ENCODE results near the gene SPATA2L. TPM values are rescaled to one million over a fixed set of nuclear protein-coding genes. Genes with fewer than 3 reads are reported as not detected.
"Not testable (repeated sequence)": the region's sequence is repeated elsewhere in the genome, so short reads cannot be mapped to it uniquely, and the experiment has no call there.

The SPATA2L gene
- total RNA-seq, 1 donor from 2014 or later: 13.3 TPM

- no peak for TF ChIP-seq CTCF (IDR thresholded peaks at IDR 0.05)
Measured at GRCh38 chr16:89670496-89671431, 30.7 kb downstream of the SPATA2L start.

DNA sequence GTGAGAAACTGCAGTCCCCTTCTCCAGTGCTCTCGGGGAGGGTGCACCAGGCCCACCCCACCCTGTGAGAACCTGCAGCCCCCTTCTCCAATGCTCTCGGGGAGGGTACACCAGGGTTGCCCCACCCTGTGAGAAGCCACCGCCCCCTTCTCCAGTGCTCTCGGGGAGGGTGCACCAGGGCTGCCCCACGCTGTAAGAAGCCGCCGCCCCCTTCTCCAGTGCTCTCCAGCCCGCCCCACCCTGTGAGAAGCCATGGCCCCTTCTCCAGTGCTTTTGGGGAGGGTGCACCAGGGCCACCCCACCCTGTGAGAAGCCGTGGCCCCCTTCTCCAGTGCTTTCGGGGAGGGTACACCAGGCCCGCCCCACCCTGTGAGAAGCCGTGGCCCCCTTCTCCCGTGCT lies 31.8 kb downstream of the SPATA2L start:
- no peaks in the 10 kb centered on the region for H3K27me3 ChIP-seq
- intact Hi-C loops (cut with DNase I): no loop called here
- H3K36me3 ChIP-seq: no peaks in the 10 kb centered on the region
- peaks cover 4% of the 10 kb centered on the region for H3K4me1 ChIP-seq
- DNase-seq: no peak
- no peak for ATAC-seq
- H3K4me3 ChIP-seq: no peak overlapping the region
- H3K9me3 ChIP-seq: no peaks in the 10 kb centered on the region
- H3K27ac ChIP-seq: no peak overlapping the region
- no peak for TF ChIP-seq CTCF (IDR thresholded peaks at IDR 0.05)

More at GRCh38 chr16:89670496-89671431, 30.7 kb downstream of the SPATA2L start:
- Histone ChIP-seq H3K4me3 (no peak overlapping the region), H3K4me1 (peaks cover 4% of the 10 kb centered on the region), H3K27ac (no peak overlapping the region), H3K9me3 (no peaks in the 10 kb centered on the region), H3K27me3 (no peaks in the 10 kb centered on the region), H3K36me3 (no peaks in the 10 kb centered on the region)
- DNase-seq: no peak
- no peak for ATAC-seq
- intact Hi-C loops (cut with DNase I): no loop called here

- no peaks in the 10 kb centered on the region for H3K9me3 ChIP-seq
- intact Hi-C loops (cut with DNase I): no loop called here
- H3K27me3 ChIP-seq: no peaks in the 10 kb centered on the region
- peak; percentile 20 for ATAC-seq
- peaks cover 4% of the 10 kb centered on the region for H3K4me1 ChIP-seq
- no peak for TF ChIP-seq CTCF (IDR thresholded peaks at IDR 0.05)
- peak overlapping the region; percentile 61 for H3K27ac ChIP-seq
- no peaks in the 10 kb centered on the region for H3K36me3 ChIP-seq
- no peak for DNase-seq
- H3K4me3 ChIP-seq: peak overlapping the region; percentile 9
Measured at GRCh38 chr16:89668790-89669158, 32.7 kb downstream of the SPATA2L start.

DNA sequence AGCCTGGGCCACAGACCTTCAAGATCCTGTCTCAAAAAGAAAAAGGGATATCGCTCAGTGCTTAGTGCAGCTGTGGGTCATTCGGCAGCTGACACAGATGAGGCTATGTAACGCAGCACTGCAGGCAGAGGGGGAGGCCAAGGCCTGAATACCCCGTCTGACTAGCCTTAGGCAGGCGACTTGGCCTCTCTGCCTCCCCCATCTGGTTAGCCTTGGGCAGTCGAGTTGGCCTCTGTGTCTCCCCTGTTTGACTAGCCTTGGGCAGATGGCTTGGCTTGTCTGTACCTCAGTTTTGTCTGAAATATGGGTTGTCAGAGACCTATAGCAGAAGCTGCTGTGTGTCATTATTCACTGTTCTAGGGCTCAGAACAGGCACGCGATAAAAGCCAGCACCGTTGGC lies 33.9 kb downstream of the SPATA2L start:
- DNase-seq (no peak), ATAC-seq (no peak)
- H3K4me1 ChIP-seq: peaks cover 4% of the 10 kb centered on the region
- peaks cover 8% of the 10 kb centered on the region for H3K36me3 ChIP-seq
- no peak overlapping the region for H3K27ac ChIP-seq
- intact Hi-C loops (cut with DNase I): no loop called here
- H3K9me3 ChIP-seq: no peaks in the 10 kb centered on the region
- no peak overlapping the region for H3K4me3 ChIP-seq
- no peak for TF ChIP-seq CTCF (IDR thresholded peaks at IDR 0.05)
- H3K27me3 ChIP-seq: no peaks in the 10 kb centered on the region

DNA sequence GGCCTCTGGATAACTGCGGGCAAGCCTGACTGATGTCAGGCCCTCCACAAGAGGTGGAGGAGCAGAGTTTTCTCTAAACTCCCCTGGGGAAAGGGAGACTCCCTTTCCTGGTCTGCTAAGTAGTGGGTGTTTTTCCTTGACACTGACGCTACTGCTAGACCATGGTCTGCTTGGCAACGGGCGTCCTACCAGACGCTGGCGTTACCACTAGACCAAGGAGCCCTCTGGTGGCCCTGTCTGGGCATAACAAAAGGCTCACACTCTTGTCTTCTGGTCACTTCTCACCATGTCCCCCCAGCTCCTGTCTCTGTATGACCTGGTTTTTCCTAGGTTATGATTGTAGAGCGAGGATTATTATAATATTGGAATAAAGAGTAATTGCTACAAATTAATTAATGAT lies 34.5 kb downstream of the SPATA2L start:
- intact Hi-C loops (cut with DNase I); H3K4me1 ChIP-seq; H3K27me3 ChIP-seq; H3K27ac ChIP-seq; DNase-seq; H3K36me3 ChIP-seq; H3K4me3 ChIP-seq; H3K9me3 ChIP-seq; ATAC-seq: not testable (repeated sequence)
- peak; percentile 29 for TF ChIP-seq CTCF (IDR thresholded peaks at IDR 0.05)

DNA sequence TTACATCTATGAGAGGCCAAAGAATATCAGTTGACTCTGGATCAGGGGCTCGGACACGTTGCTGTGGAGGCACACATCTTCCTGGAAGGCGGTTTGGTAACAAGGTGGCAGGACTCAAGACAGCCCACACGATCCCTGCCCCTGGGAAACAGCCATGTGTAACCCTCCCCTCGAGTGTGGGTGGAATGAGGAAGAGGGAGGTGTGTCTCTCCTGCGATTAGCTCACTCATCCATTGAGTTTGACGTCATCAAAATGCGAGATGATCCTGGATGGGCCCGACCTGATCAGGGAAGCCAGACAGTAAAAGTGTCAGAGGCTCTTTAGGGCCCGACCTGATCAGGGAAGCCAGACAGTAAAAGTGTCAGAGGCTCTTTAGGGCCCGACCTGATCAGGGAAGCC lies 37.3 kb downstream of the SPATA2L start:
- H3K27me3 ChIP-seq; intact Hi-C loops (cut with DNase I); DNase-seq; H3K4me1 ChIP-seq; ATAC-seq; H3K4me3 ChIP-seq; H3K9me3 ChIP-seq; H3K27ac ChIP-seq: not testable (repeated sequence)
- H3K36me3 ChIP-seq: peaks cover 20% of the 10 kb centered on the region
